ENCODE measurements around the gene CEP83.
A peak's percentile ranks its signal among the peaks of the same experiment; 100 is the strongest.
"Not testable (repeated sequence)": the region's sequence is repeated elsewhere in the genome, so short reads cannot be mapped to it uniquely, and the experiment has no call there.

The CEP83 gene

GRCh38 chr12:94379479-94380113 lies 80.1 kb downstream of the CEP83 start:
- no peak for DNase-seq (ENCODE audit: low spot score)

GRCh38 chr12:94377599-94377998 lies 82.1 kb downstream of the CEP83 start:
- no peak for DNase-seq (ENCODE audit: low spot score)

DNA sequence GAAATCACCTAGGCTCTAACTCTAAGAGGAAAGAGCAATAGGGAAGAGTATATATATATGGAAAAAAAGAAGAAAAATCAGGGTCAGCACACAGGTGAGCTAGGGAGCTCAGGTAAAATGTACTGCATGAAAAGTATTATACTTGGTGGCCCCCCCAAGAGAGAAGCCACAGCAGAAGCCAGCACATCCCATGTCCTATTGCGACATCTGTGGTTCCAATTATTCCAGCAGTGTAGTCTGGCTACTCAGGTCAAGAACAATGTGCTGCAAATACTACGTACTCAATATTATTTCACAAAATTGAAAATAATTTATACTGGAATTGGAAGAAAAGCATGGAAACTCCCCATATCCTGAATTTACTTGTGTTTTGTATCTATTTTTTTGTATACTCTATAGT lies 85.5 kb downstream of the CEP83 start:
- DNase-seq (ENCODE audit: low spot score): no peak

GRCh38 chr12:94372461-94372860 lies 87.2 kb downstream of the CEP83 start:
- DNase-seq (ENCODE audit: low spot score): no peak

GRCh38 chr12:94362653-94363052 lies 97.0 kb downstream of the CEP83 start:
- no peak for DNase-seq (ENCODE audit: low spot score)

GRCh38 chr12:94359761-94360160 lies 99.9 kb downstream of the CEP83 start:
- DNase-seq (ENCODE audit: low spot score): no peak

GRCh38 chr12:94353130-94353529 lies 106.5 kb downstream of the CEP83 start:
- DNase-seq (ENCODE audit: low spot score): no peak

DNA sequence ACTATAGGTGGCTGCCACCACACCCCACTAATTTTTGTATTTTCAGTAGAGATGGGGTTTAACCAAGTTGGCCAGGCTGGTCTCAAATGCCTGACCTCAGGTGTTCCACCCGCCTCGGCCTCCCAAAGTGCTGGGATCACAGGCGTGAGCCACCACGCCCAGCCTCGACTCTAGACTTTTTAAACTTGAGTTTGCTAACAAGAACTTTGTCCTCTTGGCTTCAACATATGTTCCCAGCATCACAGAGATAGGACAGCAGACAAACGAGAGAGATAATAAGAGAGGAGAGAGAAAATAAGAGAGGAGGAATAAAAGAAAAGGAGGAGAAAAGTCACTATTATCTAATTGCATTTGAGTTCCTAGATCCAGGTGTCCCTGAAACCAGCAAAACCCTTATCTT lies 119.1 kb downstream of the CEP83 start:
- DNase-seq (ENCODE audit: low spot score): no peak

GRCh38 chr12:94338006-94338794 lies 121.5 kb downstream of the CEP83 start:
- DNase-seq (ENCODE audit: low spot score): no peak

GRCh38 chr12:94336211-94336925 lies 123.3 kb downstream of the CEP83 start:
- no peak for DNase-seq (ENCODE audit: low spot score)

DNA sequence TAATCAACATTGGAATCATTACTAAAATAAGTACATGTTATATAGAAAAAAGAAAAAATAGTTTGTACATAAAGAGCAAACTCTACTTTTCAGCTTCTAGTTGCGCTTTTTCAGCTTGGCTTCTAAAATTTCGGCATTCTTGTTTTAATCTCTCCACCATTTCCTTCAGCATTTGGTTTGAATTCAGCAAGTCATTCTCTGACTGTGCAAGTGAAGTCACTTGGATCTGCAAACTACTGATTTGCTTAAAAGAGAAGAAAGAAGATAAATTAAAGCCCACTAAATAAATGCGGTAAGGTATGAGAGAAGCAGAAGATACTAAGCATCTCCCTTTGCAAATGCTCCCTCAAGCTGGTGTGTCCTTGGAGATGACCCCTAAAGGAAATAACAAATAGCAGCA lies 126.3 kb downstream of the CEP83 start:
- DNase-seq (ENCODE audit: low spot score): no peak

DNA sequence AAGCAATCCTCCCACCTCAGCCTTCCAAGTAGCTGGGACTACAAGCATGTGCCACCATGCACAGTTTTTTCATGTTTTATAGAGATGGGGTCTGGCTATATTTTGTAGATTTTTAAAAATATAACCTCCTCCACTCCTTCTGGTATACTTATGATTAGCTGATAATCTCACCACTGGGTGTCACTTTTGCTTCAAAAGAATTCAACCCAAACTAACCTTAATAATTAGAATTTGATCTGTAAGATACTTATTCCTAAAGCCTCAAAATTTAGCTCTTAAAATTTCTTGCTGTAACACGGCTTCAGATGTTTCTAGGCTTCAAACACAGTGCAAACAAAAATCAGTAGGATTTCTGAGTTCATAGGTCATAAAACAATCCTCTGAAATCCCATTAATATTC lies 130.3 kb downstream of the CEP83 start:
- DNase-seq (ENCODE audit: low spot score): no peak

GRCh38 chr12:94327809-94328208 lies 131.9 kb downstream of the CEP83 start:
- DNase-seq (ENCODE audit: low spot score): no peak

- DNase-seq (ENCODE audit: low spot score): peak; percentile 17
Observed at GRCh38 chr12:94326727-94327126, 132.9 kb downstream of the CEP83 start.

DNA sequence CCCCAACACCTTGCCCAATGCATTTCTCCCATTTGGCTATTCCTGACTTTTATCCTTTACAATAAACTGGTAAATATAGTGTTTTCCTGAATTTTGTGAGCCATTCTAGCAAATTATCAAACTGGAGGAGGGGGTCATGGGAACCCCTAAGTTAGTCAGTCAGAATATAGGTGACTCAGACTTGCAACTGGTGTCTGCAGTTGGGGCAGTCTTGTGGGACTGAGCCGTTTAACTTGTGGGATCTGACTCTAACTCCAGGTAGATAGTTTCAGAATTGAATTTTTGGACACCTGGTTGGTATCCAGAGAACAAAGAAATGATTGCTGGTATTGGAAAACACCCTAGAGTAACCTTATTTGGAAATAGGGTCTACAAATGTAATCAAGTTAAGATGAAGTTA lies 133.4 kb downstream of the CEP83 start:
- no peak for DNase-seq (ENCODE audit: low spot score)

DNA sequence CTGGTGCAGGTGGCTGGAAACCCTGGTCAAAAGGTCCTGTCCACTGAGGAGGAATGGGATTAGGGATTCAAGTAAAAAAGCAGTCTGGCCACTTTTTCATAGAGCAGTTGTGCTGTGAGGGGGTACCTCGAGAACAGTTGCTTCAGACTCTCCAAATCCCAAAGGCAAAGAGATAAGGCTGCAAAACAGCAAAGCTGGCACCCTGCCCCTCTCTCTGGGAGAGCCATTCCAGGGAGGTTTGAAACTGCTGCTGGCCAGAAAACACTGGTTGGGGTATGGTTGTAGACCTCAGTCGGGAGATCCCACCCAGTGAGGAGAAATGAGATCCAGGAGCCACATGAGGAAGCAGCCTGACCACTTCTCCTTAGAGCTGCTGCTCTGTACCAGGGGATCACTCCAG lies 137.3 kb downstream of the CEP83 start:
- no peak for DNase-seq (ENCODE audit: low spot score)

- DNase-seq (ENCODE audit: low spot score): no peak
Observed at GRCh38 chr12:94320109-94320508, 139.6 kb downstream of the CEP83 start.

GRCh38 chr12:94318181-94318580 lies 141.5 kb downstream of the CEP83 start:
- no peak for DNase-seq (ENCODE audit: low spot score)

DNA sequence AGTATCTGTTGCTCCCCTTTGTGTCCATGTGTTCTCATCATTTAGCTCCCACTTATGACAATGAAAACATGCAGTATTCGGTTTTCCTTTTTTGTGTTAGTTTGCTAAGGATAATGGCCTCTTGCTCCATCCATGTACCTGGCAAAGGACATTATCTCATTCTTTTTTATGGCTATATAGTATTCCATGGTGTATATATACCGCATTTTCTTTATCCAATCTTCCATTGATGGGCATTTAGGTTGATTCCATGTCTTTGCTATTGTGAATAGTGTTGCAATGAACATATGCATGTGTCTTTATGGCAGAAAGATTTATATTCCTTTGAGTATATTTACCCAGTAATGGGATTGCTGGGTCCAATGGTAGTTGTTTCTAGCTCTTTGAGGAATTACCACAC lies 143.1 kb downstream of the CEP83 start:
- DNase-seq (ENCODE audit: low spot score): not testable (repeated sequence)

DNA sequence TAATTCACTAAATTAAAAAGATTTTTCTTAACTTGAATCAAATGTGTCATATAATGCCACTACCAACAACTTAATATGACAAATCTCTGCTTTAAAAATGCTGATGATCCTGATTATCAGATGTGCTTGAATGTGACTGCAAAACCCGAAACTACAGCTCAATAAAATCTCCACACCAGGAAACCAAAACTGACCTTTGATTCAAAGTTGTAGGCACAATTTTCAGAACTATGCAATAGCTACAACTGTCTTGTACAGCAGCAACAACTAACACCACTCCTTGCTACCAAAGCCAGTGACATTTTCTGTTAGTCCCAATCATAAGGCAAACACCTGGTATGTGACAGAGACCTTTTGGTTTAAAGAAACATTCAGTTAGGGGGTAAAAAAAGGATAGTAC lies 147.3 kb downstream of the CEP83 start:
- DNase-seq (ENCODE audit: low spot score): no peak

GRCh38 chr12:94309373-94309772 lies 150.3 kb downstream of the CEP83 start:
- DNase-seq (ENCODE audit: low spot score): no peak

DNA sequence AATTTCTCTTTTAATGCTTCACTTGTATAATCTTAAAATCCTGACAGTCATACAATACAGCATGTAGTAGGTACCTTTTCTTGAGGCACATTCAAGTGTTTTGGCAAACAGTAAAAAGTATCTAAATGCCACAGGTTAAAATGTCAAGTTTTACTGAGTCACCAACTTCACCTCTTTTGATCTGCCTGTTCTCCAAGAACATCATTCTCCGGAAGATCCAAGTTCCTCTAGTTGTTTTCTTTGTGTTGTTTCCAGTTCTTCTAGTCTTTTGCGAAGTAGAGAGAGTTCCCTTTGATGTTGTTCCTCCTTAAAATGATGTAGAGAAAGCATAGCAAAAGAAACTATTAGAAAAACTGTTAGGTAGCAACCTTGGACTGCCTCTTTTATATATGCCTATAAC lies 151.1 kb downstream of the CEP83 start:
- DNase-seq (ENCODE audit: low spot score): no peak

All from GM03348 (cell line).